ENCODE results near the gene DUSP23.
A peak's percentile ranks its signal among the peaks of the same experiment; 100 is the strongest.

- TF ChIP-seq CTCF (IDR thresholded peaks at IDR 0.05) = peak in 5 of 6 experiments; percentile 27 to 56 (median 50)
- TF ChIP-seq POLR2A (IDR thresholded peaks at IDR 0.05) = no peak
Measured at GRCh38 chr1:159829273-159829634, 48.5 kb downstream of the DUSP23 start.
